Measurements from ENCODE around the gene ZNF333. TPM values are rescaled to one million over a fixed set of nuclear protein-coding genes. Genes with fewer than 3 reads are reported as not detected.

The ZNF333 gene
- total RNA-seq, 1 donor from 2014 or later, result 6.5 TPM

DNA sequence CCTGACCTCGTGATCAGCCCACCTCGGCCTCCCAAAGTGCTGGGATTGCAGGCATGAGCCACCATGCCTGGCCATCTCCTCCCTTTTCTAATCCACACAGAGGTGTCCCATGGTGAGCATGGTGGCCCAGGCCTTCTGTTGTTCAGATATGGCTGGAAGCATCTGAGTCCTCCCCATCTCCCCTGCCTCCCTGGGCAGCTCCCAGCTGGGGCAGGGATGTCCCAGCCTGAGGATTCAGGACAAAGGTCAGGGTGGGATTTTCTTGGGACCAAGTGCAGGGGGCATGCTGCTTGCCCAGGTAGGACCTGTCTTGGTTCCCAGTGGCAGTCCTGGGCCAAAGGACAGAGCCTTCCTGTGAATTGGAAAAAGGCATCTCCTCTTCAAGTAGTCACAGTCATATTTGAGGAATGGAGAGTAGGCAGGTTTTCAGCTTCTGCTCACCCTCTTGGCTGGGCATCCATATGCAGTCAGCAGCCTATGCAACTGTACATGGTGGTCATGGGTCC, 77.7 kb downstream of the ZNF333 start:
- no peaks in the 10 kb centered on the region for H3K4me1 ChIP-seq
- H3K27ac ChIP-seq (replicated peaks), result no peak overlapping the region
- TF ChIP-seq, protein P1, sequence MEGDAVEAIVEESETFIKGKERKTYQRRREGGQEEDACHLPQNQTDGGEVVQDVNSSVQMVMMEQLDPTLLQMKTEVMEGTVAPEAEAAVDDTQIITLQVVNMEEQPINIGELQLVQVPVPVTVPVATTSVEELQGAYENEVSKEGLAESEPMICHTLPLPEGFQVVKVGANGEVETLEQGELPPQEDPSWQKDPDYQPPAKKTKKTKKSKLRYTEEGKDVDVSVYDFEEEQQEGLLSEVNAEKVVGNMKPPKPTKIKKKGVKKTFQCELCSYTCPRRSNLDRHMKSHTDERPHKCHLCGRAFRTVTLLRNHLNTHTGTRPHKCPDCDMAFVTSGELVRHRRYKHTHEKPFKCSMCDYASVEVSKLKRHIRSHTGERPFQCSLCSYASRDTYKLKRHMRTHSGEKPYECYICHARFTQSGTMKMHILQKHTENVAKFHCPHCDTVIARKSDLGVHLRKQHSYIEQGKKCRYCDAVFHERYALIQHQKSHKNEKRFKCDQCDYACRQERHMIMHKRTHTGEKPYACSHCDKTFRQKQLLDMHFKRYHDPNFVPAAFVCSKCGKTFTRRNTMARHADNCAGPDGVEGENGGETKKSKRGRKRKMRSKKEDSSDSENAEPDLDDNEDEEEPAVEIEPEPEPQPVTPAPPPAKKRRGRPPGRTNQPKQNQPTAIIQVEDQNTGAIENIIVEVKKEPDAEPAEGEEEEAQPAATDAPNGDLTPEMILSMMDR (IDR thresholded peaks at IDR 0.05; ENCODE audit: borderline replicate concordance), result no peak
- intact Hi-C loops (cut with micrococcal nuclease), result no loop called here
- DNase-seq, result no peak
- no peak overlapping the region for H3K4me3 ChIP-seq
- peaks cover 35% of the 10 kb centered on the region for H3K27me3 ChIP-seq (ENCODE audit: low read depth)
- peaks cover 6% of the 10 kb centered on the region for H3K9me3 ChIP-seq (replicated peaks)
- H3K36me3 ChIP-seq, result no peaks in the 10 kb centered on the region

DNA sequence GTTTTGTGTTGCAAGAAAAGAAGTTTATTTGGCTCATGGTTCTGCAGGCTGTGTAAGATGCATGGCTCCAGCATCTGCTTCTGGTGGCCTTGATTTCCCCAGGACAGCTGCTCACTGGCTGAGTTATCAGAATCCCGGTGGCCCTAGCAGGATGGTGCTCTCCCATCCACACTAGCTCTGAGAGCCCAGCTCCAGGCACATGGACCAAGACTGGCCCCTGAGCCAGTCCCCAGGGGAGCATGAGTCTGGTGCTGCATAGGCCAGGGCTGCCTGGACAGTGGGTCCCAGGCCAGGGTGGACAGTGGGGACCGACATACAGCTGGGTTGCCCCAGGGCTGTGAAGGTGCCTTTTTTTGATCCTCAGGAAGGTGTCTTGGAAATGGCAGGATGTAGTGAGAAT, 78.2 kb downstream of the ZNF333 start:
- intact Hi-C loops (cut with micrococcal nuclease), result no loop called here
- no peak overlapping the region for H3K27ac ChIP-seq (replicated peaks)
- peaks cover 2% of the 10 kb centered on the region for H3K9me3 ChIP-seq (replicated peaks)
- H3K36me3 ChIP-seq, result no peaks in the 10 kb centered on the region
- no peak for DNase-seq
- no peak overlapping the region for H3K4me3 ChIP-seq
- H3K27me3 ChIP-seq (ENCODE audit: low read depth), result peaks cover 38% of the 10 kb centered on the region
- TF ChIP-seq, protein P1 (IDR thresholded peaks at IDR 0.05; ENCODE audit: borderline replicate concordance), result no peak
- H3K4me1 ChIP-seq, result no peaks in the 10 kb centered on the region

DNA sequence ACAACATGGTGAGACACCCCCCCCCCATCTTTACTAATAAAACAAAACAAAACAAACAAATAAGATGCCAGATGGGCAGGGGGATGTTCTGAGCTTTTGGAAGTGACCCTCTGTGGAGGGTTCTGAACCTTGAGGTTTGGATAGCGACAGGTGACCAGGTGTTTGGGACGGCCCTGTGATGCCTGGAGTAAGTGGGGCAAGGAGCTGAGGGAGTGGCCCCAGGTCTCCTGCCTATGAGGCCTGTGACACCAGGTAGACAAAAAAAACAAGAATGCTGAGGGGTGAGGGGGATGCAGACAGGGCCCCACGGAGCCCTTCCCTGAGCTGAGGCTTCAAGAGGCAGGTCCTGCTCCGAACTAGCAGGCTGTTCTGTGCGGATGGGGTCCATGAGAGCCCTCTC, 79.4 kb downstream of the ZNF333 start:
- H3K36me3 ChIP-seq, result no peaks in the 10 kb centered on the region
- H3K27me3 ChIP-seq (ENCODE audit: low read depth), result peaks cover 44% of the 10 kb centered on the region
- intact Hi-C loops (cut with micrococcal nuclease), result no loop called here

DNA sequence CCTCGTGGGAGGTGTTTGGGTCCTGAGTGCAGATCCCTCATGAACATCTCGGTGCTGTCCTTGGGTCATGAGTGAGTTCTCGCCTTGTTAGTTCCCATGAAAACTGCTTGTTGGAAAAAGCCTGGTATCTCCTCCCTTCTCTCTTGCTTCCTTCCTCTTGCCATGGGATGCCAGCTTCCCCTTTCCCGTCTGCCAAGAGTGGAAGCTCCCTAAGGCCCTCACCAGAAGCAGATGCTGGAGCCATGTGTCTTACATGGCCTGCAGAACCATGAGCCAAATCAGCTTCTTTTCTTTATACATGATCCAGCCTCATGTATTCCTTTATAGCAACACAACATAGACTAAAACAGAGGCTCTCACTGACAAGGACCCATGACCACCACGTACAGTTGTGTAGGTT, 80.3 kb downstream of the ZNF333 start:
- no peaks in the 10 kb centered on the region for H3K36me3 ChIP-seq
- DNase-seq, result no peak
- no peak overlapping the region for H3K4me3 ChIP-seq
- H3K9me3 ChIP-seq (replicated peaks), result no peaks in the 10 kb centered on the region
- no peaks in the 10 kb centered on the region for H3K4me1 ChIP-seq
- no peak overlapping the region for H3K27ac ChIP-seq (replicated peaks)
- TF ChIP-seq, protein P1 (IDR thresholded peaks at IDR 0.05; ENCODE audit: borderline replicate concordance), result no peak
- H3K27me3 ChIP-seq (ENCODE audit: low read depth), result peaks cover 50% of the 10 kb centered on the region
- intact Hi-C loops (cut with micrococcal nuclease), result no loop called here

More for the DNA sequence above, 79.4 kb downstream of the ZNF333 start:
- TF ChIP-seq, protein P1 (IDR thresholded peaks at IDR 0.05; ENCODE audit: borderline replicate concordance), result no peak
- no peak for DNase-seq
- H3K4me3 ChIP-seq, result no peak overlapping the region
- no peaks in the 10 kb centered on the region for H3K4me1 ChIP-seq
- H3K27ac ChIP-seq (replicated peaks), result no peak overlapping the region
- no peaks in the 10 kb centered on the region for H3K9me3 ChIP-seq (replicated peaks)

DNA sequence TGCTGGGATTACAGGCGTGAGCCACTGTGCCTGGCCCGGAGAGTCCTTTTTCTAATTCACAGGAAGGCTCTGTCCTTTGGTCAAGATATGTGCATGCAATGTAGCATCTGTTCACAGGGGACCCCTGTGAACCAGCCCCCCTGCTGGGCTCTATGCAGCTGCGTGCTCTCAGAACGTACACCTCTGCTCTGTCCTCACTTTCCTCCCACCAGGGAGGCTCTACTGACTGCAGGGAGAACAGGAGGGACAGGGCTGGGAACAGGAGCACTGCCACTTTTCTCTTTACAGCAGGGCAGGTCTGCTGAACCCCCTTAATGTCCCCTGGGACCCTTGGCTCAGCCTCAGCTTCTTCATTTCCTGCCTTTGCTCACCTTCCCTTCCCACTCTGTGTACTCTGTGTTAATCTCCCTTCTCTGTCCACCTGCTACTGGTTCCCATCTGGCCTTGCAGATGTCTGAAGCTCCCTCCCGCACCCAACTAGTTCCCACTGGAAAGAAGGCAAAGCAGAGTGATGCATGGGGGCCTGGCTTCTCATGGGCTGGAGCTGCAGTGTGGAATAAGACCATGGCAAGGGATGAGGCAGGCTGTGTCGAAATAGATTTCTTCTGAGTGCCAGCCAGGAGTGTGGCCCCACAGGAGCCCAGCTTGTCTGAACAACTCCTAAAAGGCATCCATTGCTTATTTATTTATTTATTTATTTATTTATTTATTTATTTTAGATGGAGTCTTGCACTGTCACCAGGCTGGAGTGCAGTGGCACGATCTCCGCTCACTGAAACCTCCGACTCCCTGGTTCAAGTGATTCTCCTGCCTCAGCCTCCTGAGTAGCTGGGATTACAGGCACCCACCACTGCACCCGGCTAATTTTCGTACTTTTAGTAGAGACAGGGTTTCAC, 81.3 kb downstream of the ZNF333 start:
- no peak overlapping the region for H3K27ac ChIP-seq (replicated peaks)
- no peak for DNase-seq
- no peaks in the 10 kb centered on the region for H3K9me3 ChIP-seq (replicated peaks)
- intact Hi-C loops (cut with micrococcal nuclease), result no loop called here
- H3K4me3 ChIP-seq, result no peak overlapping the region
- no peaks in the 10 kb centered on the region for H3K36me3 ChIP-seq
- H3K27me3 ChIP-seq (ENCODE audit: low read depth), result peaks cover 60% of the 10 kb centered on the region
- TF ChIP-seq, protein P1 (IDR thresholded peaks at IDR 0.05; ENCODE audit: borderline replicate concordance), result no peak
- H3K4me1 ChIP-seq, result peaks cover 3% of the 10 kb centered on the region
